CD8-positive, alpha-beta memory T cell (primary cell): ENCODE results near the gene VWA5A. TPM values are rescaled to one million over a fixed set of nuclear protein-coding genes. Genes with fewer than 3 reads are reported as not detected.

ENCODE experiments used
- CTCF ChIA-PET: fragments of 350-600 bp; sonication (Branson Sonifier 250); formaldehyde crosslinking; loops from one replicate; lab custom pipeline; 2021; ENCODE audit warnings: antibody characterized with exemption; lab: Charles Lee
- POLR2A ChIA-PET: fragments of 350-600 bp; sonication (Branson Sonifier 250); formaldehyde crosslinking; loops from one replicate; lab custom pipeline; 2021; ENCODE audit warnings: antibody characterized with exemption; lab: Charles Lee
- DNase-seq, 5 donors: peaks; one replicate each; pipeline versions ENCODE4 v3.0.0 to v3.0.0-alpha.2; 2020 to 2022; ENCODE audit warnings: mixed read lengths in 1 of 5
- H3K27ac ChIP-seq: one replicate; pipeline ENCODE4 v1.7.0; 2013; ENCODE audit warnings: low read depth, mild to moderate bottlenecking, low read length, moderate library complexity
- H3K27me3 ChIP-seq: 2 replicates; pipeline ENCODE4 v1.7.0; 2013; ENCODE audit warnings: low read length, mild to moderate bottlenecking; ENCODE audit not compliant: insufficient read depth, poor library complexity, severe bottlenecking
- H3K36me3 ChIP-seq: 2 replicates; pipeline ENCODE4 v1.7.0; 2013; ENCODE audit warnings: mild to moderate bottlenecking, low read length, moderate library complexity; ENCODE audit not compliant: insufficient read depth
- H3K4me1 ChIP-seq: 2 replicates; pipeline ENCODE4 v1.7.0; 2013; ENCODE audit warnings: mild to moderate bottlenecking, low read length, moderate library complexity; ENCODE audit not compliant: insufficient read depth
- H3K4me3 ChIP-seq: 2 replicates; pipeline ENCODE4 v1.7.0; 2013; ENCODE audit warnings: mild to moderate bottlenecking, low read length
- H3K9me3 ChIP-seq: 2 replicates; pipeline ENCODE4 v1.7.0; 2013; ENCODE audit warnings: mild to moderate bottlenecking, low read length
- H3K27ac Mint-ChIP-seq, 8 donors: one replicate each; pipeline ENCODE4 v1.8.0; 2020 to 2021; ENCODE audit warnings: mixed read lengths in 8 of 8, mild to moderate bottlenecking in 6 of 8, inconsistent platforms in 3 of 8, moderate library complexity in 3 of 8
- H3K27me3 Mint-ChIP-seq, 2 donors: one replicate each; pipeline ENCODE4 v1.8.0; 2020 to 2021; ENCODE audit warnings: mixed read lengths in 2 of 2, mild to moderate bottlenecking in 1 of 2, moderate library complexity in 1 of 2
- H3K36me3 Mint-ChIP-seq, 3 donors: one replicate each; pipeline ENCODE4 v1.8.0; 2020 to 2021; ENCODE audit warnings: mixed read lengths in 3 of 3, inconsistent platforms in 1 of 3, mild to moderate bottlenecking in 1 of 3
- H3K4me1 Mint-ChIP-seq, 3 donors: one replicate each; pipeline ENCODE4 v1.8.0; 2020 to 2021; ENCODE audit warnings: mixed read lengths in 3 of 3, inconsistent platforms in 1 of 3, mild to moderate bottlenecking in 1 of 3
- H3K4me3 Mint-ChIP-seq, 7 donors: one replicate each; pipeline ENCODE4 v1.8.0; 2020 to 2021; ENCODE audit warnings: mixed read lengths in 7 of 7, mild to moderate bottlenecking in 6 of 7, moderate library complexity in 4 of 7, inconsistent platforms in 2 of 7
- H3K9me3 Mint-ChIP-seq, 5 donors: one replicate each; pipeline ENCODE4 v1.8.0; 2020 to 2022; ENCODE audit warnings: mixed read lengths in 5 of 5, mild to moderate bottlenecking in 3 of 5, moderate library complexity in 2 of 5, inconsistent platforms in 1 of 5
- polyA plus RNA-seq: library from polyadenylated mRNA; unstranded; fragments of 300-500 nt; fragmentation: Illumina TruSeq; gene quantifications from one replicate; pipeline ENCODE4 v1.2.3, GENCODE V29; 2021
- total RNA-seq, 2 experiments: library from RNA; stranded (reverse); gene quantifications; one replicate each; pipeline ENCODE4 v1.2.3, GENCODE V29; 2021

The VWA5A gene
- total and polyA plus RNA-seq, 3 experiments from 2014 or later, result 2.9 to 5.3 (median 3.3) TPM

- no peak overlapping the region for H3K4me3 Mint-ChIP-seq
- H3K27ac Mint-ChIP-seq, result no peak overlapping the region
- CTCF ChIA-PET, result no interaction called here
- Histone ChIP-seq H3K9me3 (no peaks in the 10 kb centered on the region), H3K27ac (no peak overlapping the region), H3K36me3 (no peaks in the 10 kb centered on the region), H3K27me3 (no peaks in the 10 kb centered on the region), H3K4me3 (no peak overlapping the region), H3K4me1 (no peaks in the 10 kb centered on the region)
- H3K9me3 Mint-ChIP-seq, result no peaks in the 10 kb centered on the region
- H3K27me3 Mint-ChIP-seq, result peaks cover 0 to under 1% of the 10 kb centered on the region in 2 donors
- no peaks in the 10 kb centered on the region for H3K4me1 Mint-ChIP-seq
- POLR2A ChIA-PET, result no interaction called here
- DNase-seq, result no peak
- no peaks in the 10 kb centered on the region for H3K36me3 Mint-ChIP-seq
These were observed 58.8 kb downstream of the VWA5A start for GRCh38 chr11:124174001-124174583.

DNA sequence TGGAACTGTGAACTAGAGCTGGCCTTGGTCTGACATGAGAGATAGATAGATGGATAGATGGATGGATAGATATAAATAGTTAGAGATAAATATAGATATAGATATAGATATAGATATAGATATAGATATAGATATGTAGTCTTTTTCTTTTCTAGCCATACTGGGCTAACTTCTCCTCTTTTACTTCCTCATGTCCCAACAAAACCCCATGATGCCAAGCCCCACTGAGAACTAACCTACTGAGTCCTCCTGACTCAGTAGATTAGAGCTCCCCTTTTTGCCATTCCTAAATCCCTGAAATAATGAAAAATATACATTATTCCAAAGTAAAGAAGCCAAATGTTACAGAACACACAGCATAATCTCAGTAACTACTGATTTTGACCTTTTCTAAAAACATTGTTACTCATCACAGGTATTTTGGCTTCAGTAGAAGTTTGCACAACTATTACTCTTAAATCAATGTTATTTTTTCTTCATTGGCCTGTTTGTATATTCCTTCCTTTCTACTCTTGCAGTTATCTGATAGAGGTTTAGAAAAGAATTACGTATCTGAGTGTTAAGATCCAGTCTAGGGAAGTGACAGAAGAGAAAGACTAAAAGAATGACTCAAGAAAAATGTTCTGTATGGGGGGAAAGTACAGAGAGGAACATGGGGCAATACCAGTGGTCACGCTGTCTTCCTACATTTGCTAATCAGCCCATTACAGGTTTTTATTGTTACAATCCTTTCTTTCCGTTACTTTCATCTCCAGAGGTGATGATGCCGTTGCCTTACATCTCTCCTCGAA lies 61.9 kb downstream of the VWA5A start:
- DNase-seq, result no peak
- Mint-ChIP-seq H3K27me3 (no peaks in the 10 kb centered on the region), H3K27ac (no peak overlapping the region), H3K4me1 (no peaks in the 10 kb centered on the region), H3K4me3 (no peak overlapping the region), H3K36me3 (no peaks in the 10 kb centered on the region), H3K9me3 (peaks cover 0 to 2% (median 0%) of the 10 kb centered on the region in 5 donors)
- no peaks in the 10 kb centered on the region for H3K27me3 ChIP-seq
- CTCF ChIA-PET, result no interaction called here
- no peaks in the 10 kb centered on the region for H3K4me1 ChIP-seq
- H3K27ac ChIP-seq, result no peak overlapping the region
- H3K4me3 ChIP-seq, result no peak overlapping the region
- no peaks in the 10 kb centered on the region for H3K36me3 ChIP-seq
- H3K9me3 ChIP-seq, result no peaks in the 10 kb centered on the region
- POLR2A ChIA-PET, result no interaction called here

- no peaks in the 10 kb centered on the region for H3K27me3 Mint-ChIP-seq
These were observed 64.1 kb downstream of the VWA5A start for GRCh38 chr11:124179310-124179709.

DNA sequence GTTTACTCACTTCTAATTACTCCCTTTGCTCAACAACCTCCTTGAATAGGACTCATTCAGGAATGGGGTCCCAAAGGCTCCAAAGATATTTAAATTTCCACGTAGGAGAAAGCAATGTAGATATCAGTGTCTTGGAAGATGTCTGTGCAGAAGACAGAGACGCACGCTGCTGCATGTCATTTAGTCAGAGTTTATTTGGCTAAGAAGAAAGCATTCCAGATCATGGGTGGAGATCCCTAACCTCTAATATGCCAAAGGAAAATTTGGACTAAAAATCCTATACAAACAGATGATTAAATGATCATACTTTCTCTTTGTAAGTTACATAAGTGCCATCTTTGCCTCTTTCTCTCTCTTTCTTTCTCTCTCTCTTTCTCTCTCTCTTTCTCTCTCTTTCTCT lies 67.8 kb downstream of the VWA5A start, which contains the start of gene OR10D3:
Gene OR10D3, plus strand, starts transcription at position 278 of the 400 bp plus-strand sequence. CDS start 1,925 bp downstream, outside the sequence.
- ChIA-PET POLR2A (no interaction called here), CTCF (no interaction called here)
- Mint-ChIP-seq H3K27me3 (peaks cover 0 to 7% of the 10 kb centered on the region in 2 donors), H3K4me1 (no peaks in the 10 kb centered on the region), H3K4me3 (no peak within 1 kb of the TSS), H3K36me3 (no peaks in the 10 kb centered on the region), H3K9me3 (peaks cover 0 to 4% (median 0%) of the 10 kb centered on the region in 5 donors), H3K27ac (no peak within 1 kb of the TSS)
- H3K36me3 ChIP-seq, result no peaks in the 10 kb centered on the region
- no peak within 1 kb of the TSS for H3K27ac ChIP-seq
- H3K4me3 ChIP-seq, result no peak within 1 kb of the TSS
- H3K27me3 ChIP-seq, result no peaks in the 10 kb centered on the region
- no peaks in the 10 kb centered on the region for H3K9me3 ChIP-seq
- no peak for DNase-seq
- no peaks in the 10 kb centered on the region for H3K4me1 ChIP-seq

More at GRCh38 chr11:124179310-124179709, 64.1 kb downstream of the VWA5A start:
- H3K27me3 ChIP-seq, result no peaks in the 10 kb centered on the region
- no peak overlapping the region for H3K27ac ChIP-seq
- Mint-ChIP-seq H3K4me3 (no peak overlapping the region), H3K27ac (no peak overlapping the region), H3K4me1 (no peaks in the 10 kb centered on the region), H3K36me3 (no peaks in the 10 kb centered on the region), H3K9me3 (peaks cover 0 to 2% (median 0%) of the 10 kb centered on the region in 5 donors)
- no peak for DNase-seq
- H3K36me3 ChIP-seq, result no peaks in the 10 kb centered on the region
- CTCF ChIA-PET, result no interaction called here
- H3K9me3 ChIP-seq, result no peaks in the 10 kb centered on the region
- H3K4me1 ChIP-seq, result no peaks in the 10 kb centered on the region
- H3K4me3 ChIP-seq, result no peak overlapping the region
- POLR2A ChIA-PET, result no interaction called here

GRCh38 chr11:124190298-124191139 lies 75.3 kb downstream of the VWA5A start:
- no peak overlapping the region for H3K4me3 ChIP-seq
- H3K27me3 ChIP-seq, result no peaks in the 10 kb centered on the region
- no peak overlapping the region for H3K4me3 Mint-ChIP-seq
- CTCF ChIA-PET, result no interaction called here
- H3K27ac Mint-ChIP-seq, result no peak overlapping the region
- no peak overlapping the region for H3K27ac ChIP-seq
- POLR2A ChIA-PET, result no interaction called here
- no peaks in the 10 kb centered on the region for H3K9me3 ChIP-seq
- no peaks in the 10 kb centered on the region for H3K4me1 Mint-ChIP-seq
- DNase-seq, result no peak
- H3K36me3 Mint-ChIP-seq, result no peaks in the 10 kb centered on the region
- H3K9me3 Mint-ChIP-seq, result peaks cover 0 to 2% (median 0%) of the 10 kb centered on the region in 5 donors
- peaks cover 0 to 3% of the 10 kb centered on the region in 2 donors for H3K27me3 Mint-ChIP-seq
- H3K4me1 ChIP-seq, result no peaks in the 10 kb centered on the region
- H3K36me3 ChIP-seq, result no peaks in the 10 kb centered on the region

DNA sequence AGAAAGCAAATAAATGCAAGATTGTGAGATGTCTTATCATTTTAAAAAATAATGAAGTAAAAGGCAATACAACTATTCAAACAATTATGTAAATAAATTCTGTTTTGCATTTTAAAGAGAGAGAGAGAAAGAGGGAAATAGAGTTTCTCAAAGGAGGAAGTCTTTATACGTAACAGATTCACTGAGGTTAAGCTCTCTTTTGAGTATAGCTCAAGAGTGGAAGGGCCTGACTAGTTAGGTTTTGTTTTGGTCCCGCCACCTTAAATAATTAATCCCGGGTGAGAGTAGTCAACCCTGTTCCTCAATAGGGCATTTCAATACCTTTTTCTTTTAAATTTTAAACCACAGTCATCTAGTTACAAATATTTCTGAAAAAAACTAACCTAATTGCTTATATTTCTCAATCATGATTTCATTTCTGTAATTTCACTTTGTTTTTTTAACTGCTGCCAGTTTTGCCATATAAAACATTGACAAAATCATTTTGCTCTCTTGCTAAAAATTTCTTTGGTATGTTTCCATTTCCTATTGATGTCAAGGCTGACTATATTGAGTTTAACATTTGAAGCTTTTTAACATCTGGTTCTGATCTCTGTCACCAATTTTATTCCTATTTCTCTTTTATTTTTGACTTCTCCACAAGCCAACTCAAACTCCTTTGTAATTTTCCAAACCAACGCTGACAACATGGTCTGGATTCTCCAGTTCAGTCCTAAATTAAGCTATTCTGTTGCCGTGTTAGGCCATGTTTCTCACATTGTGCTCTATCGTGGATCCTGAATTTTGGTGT lies 78.2 kb downstream of the VWA5A start:
- Mint-ChIP-seq H3K27me3 (peaks cover 0 to 2% of the 10 kb centered on the region in 2 donors), H3K36me3 (no peaks in the 10 kb centered on the region), H3K4me3 (no peak overlapping the region), H3K27ac (no peak overlapping the region), H3K4me1 (no peaks in the 10 kb centered on the region), H3K9me3 (no peaks in the 10 kb centered on the region)
- Histone ChIP-seq H3K9me3 (no peaks in the 10 kb centered on the region), H3K36me3 (no peaks in the 10 kb centered on the region), H3K27me3 (no peaks in the 10 kb centered on the region), H3K27ac (no peak overlapping the region), H3K4me3 (no peak overlapping the region), H3K4me1 (no peaks in the 10 kb centered on the region)
- POLR2A ChIA-PET, result no interaction called here
- CTCF ChIA-PET, result no interaction called here
- no peak for DNase-seq

- H3K27ac Mint-ChIP-seq, result no peak overlapping the region
- DNase-seq, result peak in 1 of 5 donors; percentile 2
- no peak overlapping the region for H3K27ac ChIP-seq
- H3K9me3 ChIP-seq, result no peaks in the 10 kb centered on the region
- no peak overlapping the region for H3K4me3 ChIP-seq
- peaks cover 0 to 2% of the 10 kb centered on the region in 2 donors for H3K27me3 Mint-ChIP-seq
- no peaks in the 10 kb centered on the region for H3K27me3 ChIP-seq
- H3K4me1 Mint-ChIP-seq, result no peaks in the 10 kb centered on the region
- ChIA-PET CTCF (interaction anchor here (1.3 kb wide), 1 partner anchor 123 kb away, joined by 5 read pairs; no protein-coding TSS in a partner anchor), POLR2A (no interaction called here)
- no peaks in the 10 kb centered on the region for H3K36me3 Mint-ChIP-seq
- H3K4me3 Mint-ChIP-seq, result no peak overlapping the region
- H3K4me1 ChIP-seq, result no peaks in the 10 kb centered on the region
- H3K9me3 Mint-ChIP-seq, result no peaks in the 10 kb centered on the region
- no peaks in the 10 kb centered on the region for H3K36me3 ChIP-seq
These were observed 79.3 kb downstream of the VWA5A start for GRCh38 chr11:124194293-124195188.
